ENCODE data around the gene SLC16A13.
"Not testable (repeated sequence)": the region's sequence is repeated elsewhere in the genome, so short reads cannot be mapped to it uniquely, and the experiment has no call there.

The SLC16A13 gene

GRCh38 chr17:7063518-7064094 lies 27.8 kb downstream of the SLC16A13 start:
- H3K27ac Mint-ChIP-seq, result no peak overlapping the region
- H3K9me3 Mint-ChIP-seq, result peaks cover 6% of the 10 kb centered on the region
- no peaks in the 10 kb centered on the region for H3K27me3 Mint-ChIP-seq
- no peak overlapping the region for H3K4me3 Mint-ChIP-seq
- peaks cover 26% of the 10 kb centered on the region for H3K4me1 Mint-ChIP-seq
- peaks cover 3% of the 10 kb centered on the region for H3K36me3 Mint-ChIP-seq

- no peak overlapping the region for H3K27ac Mint-ChIP-seq
- peaks cover 10% of the 10 kb centered on the region for H3K9me3 Mint-ChIP-seq
- no peak overlapping the region for H3K4me3 Mint-ChIP-seq
- peaks cover 19% of the 10 kb centered on the region for H3K4me1 Mint-ChIP-seq
- peaks cover 6% of the 10 kb centered on the region for H3K36me3 Mint-ChIP-seq
- H3K27me3 Mint-ChIP-seq, result no peaks in the 10 kb centered on the region
Measured at GRCh38 chr17:7064261-7064660, 28.4 kb downstream of the SLC16A13 start.

DNA sequence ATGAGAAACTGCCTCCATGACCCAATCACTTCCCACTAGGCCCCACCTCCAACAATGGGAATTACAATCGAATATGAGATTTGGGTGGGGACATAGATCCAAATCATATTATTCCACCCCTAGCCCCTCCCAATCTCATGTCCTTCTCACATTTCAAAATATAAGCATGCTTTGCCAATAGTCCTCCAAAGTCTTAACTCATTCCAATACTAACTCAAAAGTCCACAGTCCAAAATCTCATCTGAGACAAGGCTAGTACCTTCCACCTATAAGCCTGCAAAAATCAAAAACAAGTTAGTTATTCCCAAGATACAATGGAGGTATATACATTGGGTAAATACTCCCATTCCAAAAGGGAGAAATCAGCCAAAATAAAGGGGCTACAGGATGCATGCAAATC lies 31.4 kb downstream of the SLC16A13 start:
- Mint-ChIP-seq H3K27me3 (no peaks in the 10 kb centered on the region), H3K27ac (no peak overlapping the region), H3K36me3 (peaks cover 6% of the 10 kb centered on the region), H3K4me3 (no peak overlapping the region), H3K4me1 (peaks cover 3% of the 10 kb centered on the region), H3K9me3 (peaks cover 10% of the 10 kb centered on the region)

DNA sequence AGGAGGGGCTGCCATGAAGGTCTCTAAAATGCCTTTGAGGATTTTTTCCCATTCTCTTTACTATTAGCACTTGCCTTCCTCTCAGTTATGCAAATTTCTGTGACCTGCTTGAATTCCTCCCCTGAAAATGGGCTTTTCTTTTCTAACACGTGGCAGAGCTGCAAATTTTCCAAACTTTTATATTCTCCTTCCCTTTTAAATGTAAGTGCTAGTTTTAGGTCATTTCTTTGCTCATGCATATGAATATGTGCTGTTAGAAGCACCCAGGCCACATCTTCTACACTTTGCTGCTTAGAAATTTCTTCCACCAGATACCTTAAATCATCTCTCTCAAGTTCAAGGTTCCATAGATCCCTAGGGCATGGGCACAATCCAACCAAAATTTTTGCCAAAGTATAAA lies 32.5 kb downstream of the SLC16A13 start:
- H3K9me3 Mint-ChIP-seq, result peaks cover 10% of the 10 kb centered on the region
- no peaks in the 10 kb centered on the region for H3K4me1 Mint-ChIP-seq
- no peak overlapping the region for H3K27ac Mint-ChIP-seq
- H3K27me3 Mint-ChIP-seq, result no peaks in the 10 kb centered on the region
- H3K4me3 Mint-ChIP-seq, result no peak overlapping the region
- H3K36me3 Mint-ChIP-seq, result peaks cover 6% of the 10 kb centered on the region

DNA sequence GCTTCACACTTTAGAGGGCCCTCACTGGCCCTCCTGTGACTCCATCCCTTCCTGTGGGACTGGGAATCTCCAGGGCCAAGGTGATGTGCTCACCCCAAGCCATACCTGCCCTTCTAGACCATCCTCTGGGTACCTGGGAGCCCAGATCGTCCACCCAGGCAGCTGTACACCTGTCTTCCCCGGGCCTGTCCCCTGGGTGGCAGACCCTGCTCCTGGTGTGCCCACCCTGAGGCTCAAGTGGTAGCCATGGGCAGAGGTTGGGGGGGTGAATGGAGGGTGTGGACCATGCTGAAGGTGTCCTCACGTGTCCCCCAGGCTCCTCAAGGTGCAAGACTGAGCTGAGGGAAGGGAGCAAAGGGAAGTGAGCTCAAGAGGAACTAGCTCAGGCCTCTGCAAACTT lies 34.9 kb downstream of the SLC16A13 start:
- no peak overlapping the region for H3K27ac Mint-ChIP-seq
- no peak overlapping the region for H3K4me3 Mint-ChIP-seq
- H3K9me3 Mint-ChIP-seq, result peaks cover 10% of the 10 kb centered on the region
- no peaks in the 10 kb centered on the region for H3K4me1 Mint-ChIP-seq
- H3K27me3 Mint-ChIP-seq, result no peaks in the 10 kb centered on the region
- H3K36me3 Mint-ChIP-seq, result peaks cover 6% of the 10 kb centered on the region

GRCh38 chr17:7072406-7072805 lies 36.6 kb downstream of the SLC16A13 start:
- no peaks in the 10 kb centered on the region for H3K27me3 Mint-ChIP-seq
- no peak overlapping the region for H3K4me3 Mint-ChIP-seq
- peaks cover 6% of the 10 kb centered on the region for H3K36me3 Mint-ChIP-seq
- H3K27ac Mint-ChIP-seq, result no peak overlapping the region
- no peaks in the 10 kb centered on the region for H3K4me1 Mint-ChIP-seq
- peaks cover 10% of the 10 kb centered on the region for H3K9me3 Mint-ChIP-seq

DNA sequence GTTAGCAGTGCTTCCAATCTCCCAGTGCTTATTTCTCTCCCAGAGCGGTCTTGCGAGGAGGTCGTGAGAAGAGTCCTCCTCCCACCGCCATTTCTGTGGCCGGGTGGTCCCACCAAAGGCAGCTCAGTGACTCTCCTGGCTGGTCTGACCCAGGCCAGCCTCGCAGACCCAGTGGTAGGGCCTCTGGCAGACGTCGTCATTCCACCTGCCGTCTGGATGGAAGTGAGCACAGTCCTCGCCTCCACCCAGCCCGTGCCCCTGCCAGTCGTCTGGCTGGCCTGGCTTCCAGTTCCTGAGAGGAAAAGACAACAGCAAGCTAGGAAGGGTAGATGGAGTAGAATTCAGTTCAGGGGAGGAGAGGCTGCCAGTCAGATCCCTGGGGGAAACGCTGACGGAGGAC lies 39.1 kb downstream of the SLC16A13 start:
- no peaks in the 10 kb centered on the region for H3K27me3 Mint-ChIP-seq
- H3K9me3 Mint-ChIP-seq, result no peaks in the 10 kb centered on the region
- H3K4me3 Mint-ChIP-seq, result no peak overlapping the region
- H3K4me1 Mint-ChIP-seq, result no peaks in the 10 kb centered on the region
- H3K36me3 Mint-ChIP-seq, result no peaks in the 10 kb centered on the region
- no peak overlapping the region for H3K27ac Mint-ChIP-seq

DNA sequence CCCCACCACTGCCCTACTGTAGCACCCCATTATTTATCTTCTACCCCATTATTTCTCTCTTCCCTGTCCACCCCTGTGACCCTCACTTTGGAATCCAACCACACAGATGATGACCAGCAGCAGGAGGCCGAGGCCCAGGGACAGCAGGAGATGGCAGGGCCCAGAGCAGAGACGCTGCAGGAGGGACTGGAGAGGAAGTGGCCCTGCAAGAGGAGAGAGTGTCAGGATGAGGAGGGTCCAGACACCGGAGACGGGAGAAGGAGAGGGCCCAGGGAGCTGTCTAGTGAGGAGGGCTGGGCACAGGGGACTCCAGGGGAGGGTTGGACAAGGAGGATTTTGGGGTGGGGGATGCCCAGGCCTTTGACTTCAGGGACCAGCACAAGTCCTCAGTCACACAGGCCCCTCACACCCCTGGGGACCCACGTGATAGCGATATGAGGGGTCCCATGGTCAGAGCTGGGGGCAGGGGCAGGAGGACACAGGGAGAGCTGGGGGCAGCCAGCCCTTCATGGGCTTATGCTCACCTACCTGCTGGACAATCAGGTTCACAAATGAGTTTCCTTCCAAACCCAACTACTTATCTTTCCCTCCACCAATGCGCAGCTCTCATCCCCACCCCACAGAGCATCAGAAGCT lies 42.2 kb downstream of the SLC16A13 start:
- H3K27ac Mint-ChIP-seq, result no peak overlapping the region
- no peak overlapping the region for H3K4me3 Mint-ChIP-seq
- H3K36me3 Mint-ChIP-seq, result no peaks in the 10 kb centered on the region
- no peaks in the 10 kb centered on the region for H3K27me3 Mint-ChIP-seq
- peaks cover 18% of the 10 kb centered on the region for H3K4me1 Mint-ChIP-seq
- H3K9me3 Mint-ChIP-seq, result no peaks in the 10 kb centered on the region

DNA sequence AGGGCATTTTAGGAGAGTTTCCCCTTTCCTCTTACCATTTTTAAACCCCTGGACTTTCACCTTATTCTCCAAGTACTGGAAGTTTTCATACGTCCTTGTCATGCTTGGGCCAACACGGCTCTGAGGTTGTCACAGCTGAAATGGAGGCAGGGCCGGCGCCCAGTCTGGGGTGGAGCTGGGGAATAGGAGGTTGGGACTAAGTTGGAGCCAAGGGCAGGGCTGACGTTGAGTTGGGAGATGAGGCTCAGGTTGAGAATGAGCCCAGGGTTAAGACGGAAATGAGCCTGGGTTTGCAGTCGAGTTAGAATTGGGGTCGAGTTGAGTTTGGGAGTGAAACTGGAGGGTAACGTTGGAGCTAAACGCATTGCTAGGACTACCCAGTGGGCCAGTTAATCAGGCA lies 42.9 kb downstream of the SLC16A13 start:
- H3K9me3 Mint-ChIP-seq, result no peaks in the 10 kb centered on the region
- H3K4me3 Mint-ChIP-seq, result no peak overlapping the region
- no peaks in the 10 kb centered on the region for H3K36me3 Mint-ChIP-seq
- H3K27ac Mint-ChIP-seq, result no peak overlapping the region
- no peaks in the 10 kb centered on the region for H3K27me3 Mint-ChIP-seq
- H3K4me1 Mint-ChIP-seq, result peaks cover 23% of the 10 kb centered on the region

GRCh38 chr17:7079581-7080455 lies 44.0 kb downstream of the SLC16A13 start, which contains the start of gene CLEC10A:
TSS of gene CLEC10A (minus strand) at chr17:7080251. CDS start at chr17:7078812, 1,439 bp downstream.
- Mint-ChIP-seq H3K36me3 (no peaks in the 10 kb centered on the region), H3K9me3 (no peaks in the 10 kb centered on the region), H3K4me1 (peaks cover 29% of the 10 kb centered on the region), H3K27ac (no peak within 1 kb of the TSS), H3K4me3 (no peak within 1 kb of the TSS), H3K27me3 (no peaks in the 10 kb centered on the region)

GRCh38 chr17:7080456-7081041 lies 44.7 kb downstream of the SLC16A13 start:
- Mint-ChIP-seq H3K4me1 (peaks cover 29% of the 10 kb centered on the region), H3K27ac (no peak overlapping the region), H3K9me3 (no peaks in the 10 kb centered on the region), H3K4me3 (no peak overlapping the region), H3K27me3 (no peaks in the 10 kb centered on the region), H3K36me3 (no peaks in the 10 kb centered on the region)

GRCh38 chr17:7081341-7082062 lies 45.7 kb downstream of the SLC16A13 start:
- Mint-ChIP-seq H3K36me3 (no peaks in the 10 kb centered on the region), H3K27me3 (peaks cover 4% of the 10 kb centered on the region), H3K27ac (no peak overlapping the region), H3K4me1 (peaks cover 29% of the 10 kb centered on the region), H3K4me3 (no peak overlapping the region), H3K9me3 (no peaks in the 10 kb centered on the region)

DNA sequence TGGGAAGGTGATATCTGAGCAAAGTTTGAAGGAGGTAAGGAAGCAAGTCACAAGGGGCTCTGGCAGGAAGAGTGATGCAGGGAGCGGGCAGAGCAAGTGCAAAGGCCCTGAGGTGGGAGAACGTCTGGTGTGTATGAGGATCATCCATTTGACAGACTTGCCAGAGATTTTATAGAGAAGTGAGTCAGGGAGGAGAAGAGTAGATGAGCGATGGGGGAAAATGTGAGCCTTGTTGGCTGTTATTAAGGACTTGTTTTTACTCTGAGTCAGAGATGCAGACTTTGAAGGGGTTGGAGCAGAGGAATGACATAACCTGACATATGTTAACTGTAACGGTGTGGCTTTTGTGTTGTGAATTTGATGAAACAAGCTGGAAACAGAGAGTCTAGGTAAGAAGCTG lies 47.8 kb downstream of the SLC16A13 start:
- H3K9me3 Mint-ChIP-seq, result no peaks in the 10 kb centered on the region
- H3K27me3 Mint-ChIP-seq, result peaks cover 4% of the 10 kb centered on the region
- H3K4me1 Mint-ChIP-seq, result peaks cover 29% of the 10 kb centered on the region
- no peaks in the 10 kb centered on the region for H3K36me3 Mint-ChIP-seq
- H3K4me3 Mint-ChIP-seq, result no peak overlapping the region
- H3K27ac Mint-ChIP-seq, result no peak overlapping the region

- H3K36me3 Mint-ChIP-seq, result no peaks in the 10 kb centered on the region
- H3K27ac Mint-ChIP-seq, result no peak overlapping the region
- no peaks in the 10 kb centered on the region for H3K9me3 Mint-ChIP-seq
- H3K4me1 Mint-ChIP-seq, result peaks cover 29% of the 10 kb centered on the region
- peaks cover 4% of the 10 kb centered on the region for H3K27me3 Mint-ChIP-seq
- no peak overlapping the region for H3K4me3 Mint-ChIP-seq
Measured at GRCh38 chr17:7084088-7084487, 48.3 kb downstream of the SLC16A13 start.

- H3K4me3 Mint-ChIP-seq, H3K9me3 Mint-ChIP-seq, H3K27ac Mint-ChIP-seq, H3K36me3 Mint-ChIP-seq, H3K27me3 Mint-ChIP-seq, H3K4me1 Mint-ChIP-seq: not testable (repeated sequence)
Measured at GRCh38 chr17:7088442-7088841, 52.6 kb downstream of the SLC16A13 start.

Data from activated naive CD4-positive, alpha-beta T cell treated with anti-CD3 and anti-CD28 coated beads, Interleukin-2, amount 50 U/mL, for 24 hours (primary cell).